Esophagus (tissue), 2 donors: ENCODE data around the gene SUMO4. TPM values are rescaled to one million over a fixed set of nuclear protein-coding genes. Genes with fewer than 3 reads are reported as not detected.

Experiments
- H3K27ac ChIP-seq, 2 donors: one replicate each; pipeline ENCODE4 v1.5.1; 2013; ENCODE audit warnings: low read depth in 2 of 2, mild to moderate bottlenecking in 2 of 2, inconsistent platforms in 1 of 2, low read length in 1 of 2, moderate library complexity in 1 of 2
- H3K27me3 ChIP-seq, 2 donors: one replicate each; pipeline ENCODE4 v1.6.1; 2013; ENCODE audit warnings: low read length in 2 of 2, control low read depth in 1 of 2, mild to moderate bottlenecking in 1 of 2; ENCODE audit not compliant: insufficient read depth in 2 of 2, control insufficient read depth in 1 of 2
- H3K36me3 ChIP-seq, 2 donors: one replicate each; pipeline ENCODE4 v1.6.1; 2013; ENCODE audit warnings: low read length in 1 of 2; ENCODE audit not compliant: control insufficient read depth in 2 of 2, insufficient read depth in 2 of 2
- H3K4me1 ChIP-seq, 2 donors: one replicate each; pipeline ENCODE4 v1.6.1; 2013; ENCODE audit warnings: low read length in 1 of 2; ENCODE audit not compliant: control insufficient read depth in 2 of 2, insufficient read depth in 2 of 2
- H3K4me3 ChIP-seq, 2 donors: one replicate each; pipeline ENCODE4 v1.5.1; 2013; ENCODE audit warnings: low read length in 2 of 2, mild to moderate bottlenecking in 2 of 2, low read depth in 1 of 2, moderate library complexity in 1 of 2
- H3K9me3 ChIP-seq, 2 donors: one replicate each; pipeline ENCODE4 v1.6.1; 2013; ENCODE audit warnings: mild to moderate bottlenecking in 2 of 2, low read depth in 1 of 2, low read length in 1 of 2, moderate library complexity in 1 of 2; ENCODE audit not compliant: control insufficient read depth in 2 of 2, insufficient read depth in 1 of 2
- WGBS, 2 donors: extraction: QIAGEN DNeasy Blood & Tissue Kit; methylation state at CpG; one replicate each; pipeline ENCODE4 v1.1.7; 2013; 5-methylcytosine and 5-hydroxymethylcytosine counted together
- polyA plus RNA-seq, 2 donors: library from polyadenylated mRNA; stranded (reverse); fragments of 200-250 nt; gene quantifications; one replicate each; pipeline ENCODE4 v1.2.3, GENCODE V29; 2013
- donor health status: healthy with polysubstance abuse.
- donor health status: Bipolar disorder and iron deficiency.

The SUMO4 gene
- polyA plus RNA-seq, 2 donors, result 0.24 TPM; not detected in 1

- Histone ChIP-seq H3K27me3 (no peaks in the 10 kb centered on the region), H3K4me1 (no peaks in the 10 kb centered on the region), H3K4me3 (no peak overlapping the region), H3K36me3 (no peaks in the 10 kb centered on the region), H3K27ac (no peak overlapping the region), H3K9me3 (no peaks in the 10 kb centered on the region)
- WGBS, 2 donors, result 79 to 83% methylated on average over 4 of the region's 4 CpGs
Observed at GRCh38 chr6:149366267-149366921, 33.7 kb upstream of the SUMO4 start.

DNA sequence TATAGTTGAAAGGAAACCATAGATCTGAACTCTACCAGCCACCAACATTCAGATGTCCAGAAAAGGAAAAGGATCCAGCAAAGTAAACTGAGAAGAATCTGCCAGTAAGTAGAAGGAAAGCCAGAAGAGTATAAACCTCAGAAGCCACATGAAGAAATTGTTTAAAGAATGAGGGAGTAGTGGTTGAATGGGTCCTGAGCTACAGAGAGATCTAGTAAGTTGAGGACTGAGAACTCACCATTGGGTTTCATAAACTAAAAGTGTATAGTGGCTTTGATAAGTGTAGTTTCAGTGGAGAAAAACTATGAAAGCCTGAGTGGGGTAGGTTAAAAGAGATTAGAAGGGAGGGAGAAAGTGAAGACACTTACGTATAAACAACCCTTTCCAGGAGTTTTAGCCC lies 32.0 kb upstream of the SUMO4 start:
- no peak overlapping the region for H3K4me3 ChIP-seq
- no peaks in the 10 kb centered on the region for H3K27me3 ChIP-seq
- no peaks in the 10 kb centered on the region for H3K4me1 ChIP-seq
- H3K36me3 ChIP-seq, result no peaks in the 10 kb centered on the region
- 80 to 90% methylated on average over 1 of the region's 1 CpG for WGBS, 2 donors
- no peaks in the 10 kb centered on the region for H3K9me3 ChIP-seq
- H3K27ac ChIP-seq, result no peak overlapping the region

GRCh38 chr6:149371154-149371553 lies 28.9 kb upstream of the SUMO4 start:
- H3K4me1 ChIP-seq, result no peaks in the 10 kb centered on the region
- H3K4me3 ChIP-seq, result no peak overlapping the region
- no peaks in the 10 kb centered on the region for H3K27me3 ChIP-seq
- H3K27ac ChIP-seq, result no peak overlapping the region
- no peaks in the 10 kb centered on the region for H3K36me3 ChIP-seq
- H3K9me3 ChIP-seq, result no peaks in the 10 kb centered on the region

DNA sequence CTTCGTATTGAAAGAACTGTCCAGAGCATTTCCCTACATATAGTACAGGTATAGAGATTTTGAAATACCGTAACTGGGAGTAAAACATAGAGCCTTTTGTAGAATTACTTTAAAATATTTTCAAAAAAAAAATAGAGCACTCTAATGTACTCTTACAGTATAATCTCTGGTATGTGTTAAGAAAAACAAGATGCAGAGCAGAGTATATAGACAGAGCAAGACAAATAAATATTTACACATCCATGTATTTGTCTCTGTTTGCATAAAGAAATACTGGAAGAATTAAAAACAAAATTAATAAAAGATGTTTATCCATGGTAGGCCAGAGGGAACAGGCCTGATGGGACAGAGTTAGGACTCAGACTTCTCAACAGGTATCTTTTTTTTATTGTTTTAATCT lies 28.0 kb upstream of the SUMO4 start:
- Histone ChIP-seq H3K36me3 (no peaks in the 10 kb centered on the region), H3K27ac (no peak overlapping the region), H3K4me3 (no peak overlapping the region), H3K4me1 (no peaks in the 10 kb centered on the region), H3K27me3 (no peaks in the 10 kb centered on the region), H3K9me3 (no peaks in the 10 kb centered on the region)
- 47 to 96% methylated on average over 2 of the region's 2 CpGs for WGBS, 2 donors

DNA sequence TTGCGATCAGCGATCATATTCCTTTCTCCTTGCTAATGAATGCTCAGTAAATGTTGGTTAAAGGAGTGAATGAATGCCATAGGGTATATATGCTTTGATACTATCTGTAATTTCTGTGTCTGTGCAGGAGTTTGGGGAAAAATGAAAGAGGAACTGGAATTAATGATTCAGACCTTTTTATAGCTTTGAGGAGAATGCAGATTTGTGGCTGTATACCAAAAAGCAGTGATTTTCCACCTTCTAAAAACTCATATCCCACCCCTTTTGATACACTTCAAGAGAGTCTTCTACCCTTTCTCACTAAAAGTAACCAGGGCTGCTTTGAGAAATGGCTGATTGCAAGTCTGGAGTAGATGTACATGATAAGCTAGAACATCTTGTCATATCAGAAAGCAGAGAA lies 26.6 kb upstream of the SUMO4 start:
- no peak overlapping the region for H3K27ac ChIP-seq
- no peaks in the 10 kb centered on the region for H3K27me3 ChIP-seq
- no peak overlapping the region for H3K4me3 ChIP-seq
- 98 to 100% methylated on average over 2 of the region's 2 CpGs for WGBS, 2 donors
- no peaks in the 10 kb centered on the region for H3K4me1 ChIP-seq
- H3K9me3 ChIP-seq, result no peaks in the 10 kb centered on the region
- H3K36me3 ChIP-seq, result peaks cover 5 to 6% of the 10 kb centered on the region in 2 donors

- 97 to 99% methylated on average over 3 of the region's 3 CpGs for WGBS, 2 donors
- Histone ChIP-seq H3K9me3 (no peaks in the 10 kb centered on the region), H3K4me3 (no peak overlapping the region), H3K27ac (no peak overlapping the region), H3K27me3 (no peaks in the 10 kb centered on the region), H3K36me3 (peaks cover 13 to 15% of the 10 kb centered on the region in 2 donors), H3K4me1 (no peaks in the 10 kb centered on the region)
Observed at GRCh38 chr6:149379977-149380376, 20.1 kb upstream of the SUMO4 start.

GRCh38 chr6:149380523-149380922 lies 19.5 kb upstream of the SUMO4 start:
- Histone ChIP-seq H3K27ac (no peak overlapping the region), H3K27me3 (no peaks in the 10 kb centered on the region), H3K4me3 (no peak overlapping the region), H3K9me3 (no peaks in the 10 kb centered on the region), H3K36me3 (peaks cover 13 to 15% of the 10 kb centered on the region in 2 donors), H3K4me1 (no peaks in the 10 kb centered on the region)

- 89 to 94% methylated on average over 4 of the region's 4 CpGs for WGBS, 2 donors
- H3K9me3 ChIP-seq, result no peaks in the 10 kb centered on the region
- no peaks in the 10 kb centered on the region for H3K4me1 ChIP-seq
- no peak overlapping the region for H3K4me3 ChIP-seq
- H3K27ac ChIP-seq, result no peak overlapping the region
- H3K36me3 ChIP-seq, result peaks cover 8 to 11% of the 10 kb centered on the region in 2 donors
- no peaks in the 10 kb centered on the region for H3K27me3 ChIP-seq
Observed at GRCh38 chr6:149383371-149383770, 16.7 kb upstream of the SUMO4 start.

DNA sequence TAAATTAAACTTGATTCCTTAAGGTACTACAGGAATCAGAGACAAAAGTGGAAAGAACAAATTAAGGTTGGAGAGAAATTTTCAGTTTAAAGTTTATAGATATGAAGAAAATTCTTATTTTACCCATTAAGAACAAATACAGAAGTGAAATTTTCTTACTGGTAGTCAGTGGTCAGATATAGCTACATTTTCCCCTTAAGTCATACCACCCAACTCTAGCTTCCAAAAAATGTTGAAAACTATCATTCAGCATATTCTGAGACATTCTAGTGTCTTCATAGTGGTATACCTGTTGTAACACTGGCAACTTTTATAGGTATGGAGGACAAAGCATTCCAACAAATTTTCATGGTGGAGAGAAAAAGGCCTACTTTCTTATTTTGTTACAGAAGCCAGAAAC lies 15.6 kb upstream of the SUMO4 start:
- Histone ChIP-seq H3K4me3 (no peak overlapping the region), H3K27me3 (no peaks in the 10 kb centered on the region), H3K27ac (no peak overlapping the region), H3K4me1 (no peaks in the 10 kb centered on the region), H3K36me3 (peaks cover 0 to 4% of the 10 kb centered on the region in 2 donors), H3K9me3 (no peaks in the 10 kb centered on the region)

- Histone ChIP-seq H3K27me3 (no peaks in the 10 kb centered on the region), H3K4me1 (no peaks in the 10 kb centered on the region), H3K9me3 (no peaks in the 10 kb centered on the region), H3K4me3 (no peak overlapping the region), H3K27ac (no peak overlapping the region), H3K36me3 (no peaks in the 10 kb centered on the region)
- 91 to 98% methylated on average over 5 of the region's 5 CpGs for WGBS, 2 donors
Observed at GRCh38 chr6:149385998-149386646, 13.9 kb upstream of the SUMO4 start.
